HG03280 (cell line): Measurements from ENCODE around the gene ACOT4.
"Not testable (repeated sequence)": the region's sequence is repeated elsewhere in the genome, so short reads cannot be mapped to it uniquely, and the experiment has no call there.

ENCODE experiments used
- ATAC-seq: cut with Tn5 transposase; IDR thresholded peaks from one replicate; pipeline ENCODE4 v1.9.1; 2021; ENCODE audit warnings: mild to moderate bottlenecking, moderate library complexity; ENCODE audit not compliant: unreplicated experiment

The ACOT4 gene

DNA sequence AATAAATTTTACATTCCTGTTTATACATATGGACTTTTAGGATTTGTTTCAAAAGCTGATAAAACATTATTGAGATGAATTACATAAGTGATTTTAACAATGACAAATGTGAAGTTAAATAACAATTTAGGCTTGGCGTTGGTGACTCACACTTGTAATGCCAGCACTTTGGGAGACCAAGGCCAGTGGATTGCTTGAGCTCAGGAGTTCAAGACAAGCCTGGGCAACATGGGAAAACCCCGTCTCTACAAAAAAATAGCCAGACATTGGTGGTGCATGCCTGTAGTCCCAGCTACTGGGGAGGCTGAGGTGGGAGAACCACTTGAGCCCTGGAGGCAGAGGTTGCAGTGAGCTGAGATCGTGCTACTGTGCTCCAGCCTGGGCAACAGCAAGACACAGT lies 15.3 kb upstream of the ACOT4 start:
- ATAC-seq = no peak

DNA sequence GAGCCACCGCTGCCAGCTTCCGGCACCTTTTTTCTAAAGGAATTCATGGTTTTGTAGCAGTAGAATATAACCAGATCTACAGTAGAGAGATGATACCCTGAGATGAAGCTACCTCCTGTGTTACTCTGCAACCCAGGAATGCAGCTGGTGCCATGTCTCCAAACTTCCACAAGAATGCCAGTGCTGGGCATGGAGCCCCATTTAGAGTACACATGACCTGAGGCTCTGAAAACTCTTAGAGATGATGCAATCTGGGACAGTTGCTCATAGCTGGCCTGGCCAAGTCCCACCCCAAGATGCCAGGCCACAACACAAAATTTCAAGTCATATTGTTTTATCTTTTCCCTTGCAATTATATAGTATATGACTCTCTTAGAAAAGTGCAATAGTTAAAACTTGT lies 14.5 kb upstream of the ACOT4 start:
- ATAC-seq = not testable (repeated sequence)

DNA sequence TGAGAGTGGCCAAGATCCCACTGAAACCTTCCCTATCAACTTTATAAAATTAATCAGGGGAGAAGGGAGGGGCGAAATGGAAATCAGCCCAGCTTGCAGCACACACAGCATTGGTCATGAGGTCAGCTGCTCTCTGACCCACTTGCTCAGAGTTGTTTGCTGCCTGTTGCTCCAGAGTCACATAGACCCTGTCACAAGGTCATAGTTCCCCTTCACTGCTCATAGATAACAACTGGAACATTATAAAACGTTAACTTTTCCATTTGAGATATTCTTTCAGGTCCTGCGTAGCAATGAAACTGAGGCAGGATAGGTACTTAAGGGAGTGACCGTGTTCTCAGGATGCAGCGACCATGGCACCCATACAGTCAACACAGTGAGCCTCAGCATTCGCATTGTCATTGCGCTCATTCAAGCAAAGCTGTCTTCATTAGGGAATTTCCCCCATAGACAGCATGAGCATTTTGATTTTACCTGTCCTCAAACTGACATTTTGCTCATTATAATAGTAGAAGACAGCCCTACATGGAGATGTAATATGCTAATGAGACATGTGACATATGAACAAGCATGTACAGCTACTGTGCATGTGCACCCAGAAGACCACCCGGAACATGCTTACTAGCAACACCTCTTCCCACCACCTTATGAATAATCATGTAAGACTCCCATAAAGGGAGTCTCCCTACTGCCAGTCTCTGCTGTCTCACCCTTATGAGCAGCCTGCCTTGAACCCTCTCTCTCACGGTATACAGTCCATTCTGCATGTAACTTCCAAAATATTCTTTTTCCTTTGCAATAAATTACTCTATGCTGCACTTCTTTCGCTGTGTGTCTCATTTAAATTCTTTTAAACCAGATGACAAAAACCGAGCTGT lies 9.3 kb upstream of the ACOT4 start:
- not testable (repeated sequence) for ATAC-seq

DNA sequence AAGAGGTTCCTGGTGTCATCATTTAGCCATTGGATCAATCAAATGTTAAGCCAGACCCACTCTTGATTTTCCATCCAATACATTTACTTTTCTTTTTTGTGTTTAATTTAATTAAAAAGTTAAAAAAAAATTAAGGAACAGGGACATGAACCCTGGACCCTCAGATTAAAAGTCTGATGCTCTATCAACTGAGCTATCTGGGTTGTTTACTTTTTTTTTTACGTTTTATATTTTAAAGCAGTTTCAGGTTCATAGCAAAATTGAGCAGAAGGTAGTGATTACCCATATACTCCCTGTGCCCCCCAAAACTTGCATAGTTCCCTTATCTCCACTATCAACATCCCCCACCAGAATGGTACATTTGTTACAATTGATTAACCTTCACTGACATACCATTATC lies 3.0 kb upstream of the ACOT4 start:
- ATAC-seq = no peak

DNA sequence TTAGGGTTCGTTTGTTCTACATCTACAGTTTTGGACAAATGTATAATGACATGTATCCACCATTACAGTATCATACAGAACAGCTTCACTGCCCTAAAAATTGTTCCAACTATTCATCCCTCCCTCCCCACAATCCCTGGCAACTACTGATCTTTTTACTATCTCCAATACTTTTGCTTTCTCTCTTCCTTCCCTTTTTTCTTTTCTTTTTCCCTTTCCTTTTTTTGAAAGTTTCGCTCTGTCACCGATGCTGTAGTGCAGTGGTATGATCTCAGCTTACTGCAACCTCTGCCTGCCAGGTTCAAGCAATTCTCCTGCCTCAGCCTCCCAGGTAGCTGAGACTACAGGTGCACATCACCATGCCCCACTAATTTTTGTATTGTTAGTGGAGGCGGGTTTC lies 2.6 kb upstream of the ACOT4 start:
- no peak for ATAC-seq

DNA sequence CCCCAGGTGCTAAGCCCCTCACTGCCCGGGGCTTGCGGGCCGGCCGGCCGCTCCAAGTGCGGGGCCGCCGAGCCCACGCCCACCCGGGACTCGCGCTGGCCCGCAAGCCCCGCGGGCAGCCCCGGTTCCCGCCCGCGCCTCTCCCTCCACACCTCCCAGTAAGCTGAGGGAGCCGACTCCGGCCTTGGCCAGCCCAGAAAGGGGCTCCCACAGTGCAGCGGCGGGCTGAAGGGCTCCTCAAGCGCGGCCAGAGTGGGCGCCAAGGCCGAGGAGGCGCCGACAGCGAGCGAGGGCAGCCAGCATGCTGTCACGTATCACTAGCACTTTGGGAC lies 1.0 kb upstream of the ACOT4 start:
- ATAC-seq = not testable (repeated sequence)

DNA sequence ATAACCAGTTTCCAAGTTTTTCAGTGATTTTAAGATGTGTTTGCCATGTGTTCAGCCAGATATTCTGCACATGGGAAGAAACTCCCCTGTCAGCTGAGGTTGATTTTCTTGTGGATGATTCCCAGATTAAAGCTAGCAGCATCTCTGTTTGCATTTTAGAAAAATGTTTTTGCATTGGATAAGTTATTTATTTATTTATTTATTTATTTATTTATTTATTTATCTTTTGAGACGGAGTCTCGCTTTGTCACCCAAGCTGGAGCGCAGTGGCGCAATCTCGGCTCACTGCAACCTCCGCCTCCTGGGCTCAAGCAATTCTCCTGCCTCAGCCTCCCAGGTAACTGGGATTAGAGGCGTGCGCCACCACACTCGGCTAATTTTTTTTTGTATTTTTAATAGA lies 2.8 kb downstream of the ACOT4 start:
- ATAC-seq = no peak

DNA sequence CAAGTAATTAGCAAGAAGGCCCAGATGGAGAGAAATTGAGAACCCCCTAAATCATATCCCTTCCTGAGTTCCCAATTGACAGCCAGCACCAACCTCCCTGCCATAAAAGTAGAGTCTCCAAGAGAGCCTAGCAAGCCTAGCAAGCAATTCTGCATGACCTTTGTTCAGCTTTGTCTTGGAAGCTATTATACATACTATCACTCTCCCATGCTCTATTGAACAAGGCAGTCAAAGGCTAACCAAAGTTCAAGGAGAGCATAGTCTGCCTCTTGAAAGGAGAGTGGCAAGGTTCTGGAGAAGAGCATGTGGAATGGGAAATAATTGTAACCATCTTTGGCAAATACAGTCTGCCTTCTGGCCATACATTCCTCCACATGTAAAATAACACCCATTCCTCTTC lies 7.8 kb downstream of the ACOT4 start:
- no peak for ATAC-seq

DNA sequence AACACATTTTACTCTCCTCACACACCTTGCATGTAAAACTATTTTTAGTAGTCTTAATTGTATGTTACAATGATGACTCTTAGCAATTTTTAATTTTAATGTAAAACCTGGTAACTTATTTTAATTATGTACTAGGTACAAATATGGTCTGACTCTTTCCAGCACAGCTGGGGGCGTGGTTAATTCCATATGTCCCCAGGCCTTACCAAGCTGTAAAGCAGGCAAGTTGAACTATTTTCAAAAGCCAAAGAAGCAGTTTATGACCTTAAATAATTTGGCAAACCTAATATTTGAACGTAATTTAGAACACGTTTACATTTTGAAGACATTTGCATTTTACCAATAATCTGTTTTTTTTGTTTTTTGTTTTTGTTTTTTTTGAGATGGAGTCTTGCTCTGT lies 11.3 kb downstream of the ACOT4 start:
- ATAC-seq = no peak

DNA sequence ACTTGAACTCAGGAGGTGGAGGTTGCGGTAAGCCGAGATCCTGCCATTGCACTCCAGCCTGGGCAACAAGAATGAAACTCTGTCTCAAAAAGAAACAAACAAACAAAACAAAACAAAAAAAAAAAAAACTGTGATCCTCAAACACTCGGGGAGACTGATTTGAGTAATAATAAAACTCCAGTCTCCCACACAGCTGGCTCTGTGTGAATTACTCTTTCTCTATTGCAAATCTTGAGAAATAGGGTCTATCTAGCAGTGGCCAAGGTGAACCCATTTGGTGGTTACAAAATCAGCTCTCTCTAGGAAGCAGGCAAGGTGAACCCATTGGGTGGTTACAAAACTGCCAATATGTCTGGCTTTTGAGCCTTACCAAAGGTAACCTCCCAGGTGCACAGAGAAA lies 14.6 kb downstream of the ACOT4 start:
- ATAC-seq = no peak

DNA sequence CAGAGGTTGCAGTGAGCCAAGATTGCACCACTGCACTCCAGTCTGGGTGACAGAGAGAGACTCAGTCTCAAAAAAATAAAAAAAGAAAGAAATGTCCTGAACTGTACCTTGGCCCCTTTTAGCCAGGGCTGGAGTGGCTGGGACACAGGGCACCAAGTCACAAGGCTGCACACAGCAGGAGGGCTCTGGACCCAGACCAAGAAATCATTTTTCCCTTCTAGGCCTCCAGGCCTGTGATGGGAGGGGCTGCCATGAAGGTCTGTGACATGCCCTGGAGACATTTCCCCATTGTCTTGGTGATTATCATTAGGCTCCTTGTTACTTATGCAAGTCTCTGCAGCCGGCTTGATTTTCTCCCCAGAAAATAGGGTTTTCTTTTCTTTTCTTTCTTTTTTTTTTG lies 15.6 kb downstream of the ACOT4 start:
- ATAC-seq = no peak

DNA sequence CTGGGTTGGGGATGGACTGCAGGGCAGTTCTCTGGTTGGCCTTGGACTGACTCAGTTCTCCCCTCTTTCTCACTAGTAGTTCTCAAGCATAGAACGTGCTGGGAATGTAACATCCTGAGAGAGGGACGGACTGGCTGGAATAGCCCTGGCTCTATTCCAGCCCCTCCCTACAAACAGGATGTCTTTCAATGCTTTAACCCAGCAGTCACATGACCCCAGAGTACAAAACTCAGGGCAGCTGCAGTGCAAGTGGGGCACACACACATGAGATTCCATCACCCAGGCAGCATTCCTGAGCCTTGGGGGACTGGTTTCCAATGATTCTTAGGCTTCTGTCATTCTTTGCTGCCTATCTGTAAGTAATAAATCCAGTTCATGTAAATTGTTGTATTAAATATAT lies 19.0 kb downstream of the ACOT4 start:
- ATAC-seq = no peak

DNA sequence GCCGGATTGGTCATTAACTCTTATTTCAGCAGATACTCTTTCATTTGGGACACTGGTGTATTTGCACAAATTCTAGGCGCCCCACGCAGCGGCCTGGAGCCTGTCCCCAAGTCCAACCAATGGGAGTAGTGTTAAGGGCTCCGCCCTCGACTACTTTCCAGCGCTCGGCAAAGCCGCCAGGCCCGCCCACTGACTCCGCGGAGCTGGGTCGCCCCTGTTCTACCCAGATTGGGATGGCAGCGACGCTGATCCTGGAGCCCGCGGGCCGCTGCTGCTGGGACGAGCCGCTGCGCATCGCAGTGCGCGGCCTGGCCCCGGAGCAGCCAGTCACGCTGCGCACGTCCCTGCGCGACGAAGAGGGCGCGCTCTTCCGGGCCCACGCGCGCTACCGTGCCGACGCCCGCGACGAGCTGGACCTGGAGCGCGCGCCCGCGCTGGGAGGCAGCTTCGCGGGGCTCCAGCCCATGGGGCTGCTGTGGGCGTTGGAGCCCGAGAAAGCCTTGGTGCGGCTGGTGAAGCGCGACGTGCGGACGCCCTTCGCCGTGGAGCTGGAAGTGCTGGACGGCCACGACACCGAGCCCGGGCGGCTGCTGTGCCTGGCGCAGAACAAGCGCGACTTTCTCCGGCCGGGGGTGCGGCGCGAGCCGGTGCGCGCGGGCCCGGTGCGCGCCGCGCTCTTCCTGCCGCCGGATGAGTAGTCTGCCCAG lies 20.8 kb downstream of the ACOT4 start, which contains the start of gene ACOT6:
Gene ACOT6 (plus strand): TSS at position 179 of the 707 bp plus-strand sequence. CDS start 55 bp downstream, at position 234.
- ATAC-seq = peak; percentile 68

DNA sequence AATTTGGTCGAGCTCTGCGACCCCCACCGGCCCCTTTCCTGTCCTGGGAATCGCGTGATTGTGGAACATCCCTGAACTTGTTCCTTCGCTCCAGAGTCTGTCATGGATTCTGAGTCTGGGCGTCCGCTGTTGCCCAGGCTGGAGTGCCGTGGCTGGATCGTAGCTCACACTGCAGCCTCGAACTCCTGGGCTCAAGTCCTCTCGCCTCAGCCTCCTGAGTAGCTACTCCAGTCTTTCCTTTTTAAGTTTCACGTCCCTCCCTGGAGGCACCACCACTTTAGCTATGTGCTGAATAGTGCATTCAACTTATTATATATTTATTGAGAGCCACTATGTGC lies 21.3 kb downstream of the ACOT4 start:
- ATAC-seq = peak; percentile 10

DNA sequence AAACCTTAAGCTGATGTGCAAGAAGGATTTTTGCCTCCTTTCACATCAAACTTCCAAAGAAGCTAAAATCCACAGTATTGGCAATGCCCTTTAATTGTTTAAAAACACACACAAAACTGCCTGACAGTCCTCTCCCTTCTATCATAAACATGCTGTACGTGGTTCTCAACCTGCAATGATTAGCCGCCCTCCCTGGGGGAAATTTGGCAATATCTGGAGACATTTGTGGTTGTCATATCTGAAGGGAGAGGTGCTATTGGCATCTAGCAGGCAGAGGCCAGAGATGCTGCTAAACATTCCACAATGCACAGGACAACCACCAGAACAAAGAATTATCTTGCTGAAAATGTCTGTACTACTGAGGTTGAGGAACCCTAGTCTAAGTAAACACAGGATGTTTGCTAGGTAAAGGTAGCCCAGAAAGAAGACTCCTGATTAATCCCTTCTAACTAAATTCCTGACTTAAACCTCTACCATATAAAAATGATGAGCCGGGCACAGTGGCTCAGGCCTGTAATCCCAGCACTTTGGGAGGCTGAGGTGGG lies 21.8 kb downstream of the ACOT4 start:
- no peak for ATAC-seq

DNA sequence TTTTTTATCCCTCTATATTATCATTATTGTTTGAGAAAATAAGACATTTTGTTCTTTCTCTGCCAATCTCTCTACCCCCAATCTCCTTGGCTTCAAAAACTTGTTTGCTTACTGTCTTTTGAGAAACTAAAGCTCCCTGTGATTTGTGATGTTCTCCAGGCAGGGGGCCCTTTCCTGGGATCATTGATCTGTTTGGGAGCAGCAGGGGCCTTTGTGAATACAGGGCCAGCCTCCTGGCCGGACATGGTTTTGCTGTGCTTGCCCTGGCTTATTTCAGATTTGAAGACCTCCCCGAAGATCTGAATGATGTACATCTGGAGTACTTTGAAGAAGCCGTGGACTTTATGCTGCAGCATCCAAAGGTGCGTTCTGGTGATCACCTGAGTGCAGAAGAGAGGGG lies 25.2 kb downstream of the ACOT4 start:
- no peak for ATAC-seq

DNA sequence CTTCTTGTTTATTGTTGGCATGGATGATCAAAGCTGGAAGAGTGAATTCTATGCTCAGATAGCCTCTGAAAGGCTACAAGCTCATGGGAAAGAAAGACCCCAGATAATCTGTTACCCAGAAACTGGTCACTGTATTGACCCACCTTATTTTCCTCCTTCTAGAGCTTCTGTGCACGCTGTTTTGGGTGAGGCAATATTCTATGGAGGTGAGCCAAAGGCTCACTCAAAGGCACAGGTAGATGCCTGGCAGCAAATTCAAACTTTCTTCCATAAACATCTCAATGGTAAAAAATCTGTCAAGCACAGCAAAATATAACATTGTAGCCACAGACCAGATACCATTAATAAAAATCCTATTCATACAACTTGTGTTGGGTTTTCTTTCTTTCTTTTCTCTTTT lies 27.9 kb downstream of the ACOT4 start:
- no peak for ATAC-seq

DNA sequence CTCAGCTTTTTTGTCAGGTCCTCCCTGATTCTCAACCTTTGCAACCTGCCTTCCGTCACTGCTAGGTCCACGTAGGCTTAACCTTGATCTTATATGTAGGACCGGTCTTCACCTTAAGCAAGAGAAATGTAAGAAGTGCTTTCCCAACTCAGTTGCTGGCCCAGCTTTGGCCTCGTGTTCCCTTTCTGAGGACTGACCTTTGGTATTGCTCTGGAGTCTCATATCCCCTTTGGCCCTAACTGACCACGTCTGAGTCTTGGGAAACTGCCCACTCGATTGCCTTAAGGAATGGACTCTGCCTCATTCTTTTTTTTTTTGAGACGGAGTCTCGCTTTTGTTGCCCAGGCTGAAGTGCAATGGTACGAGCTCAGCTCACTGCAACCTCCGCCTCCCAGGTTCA lies 28.6 kb downstream of the ACOT4 start:
- ATAC-seq = no peak

DNA sequence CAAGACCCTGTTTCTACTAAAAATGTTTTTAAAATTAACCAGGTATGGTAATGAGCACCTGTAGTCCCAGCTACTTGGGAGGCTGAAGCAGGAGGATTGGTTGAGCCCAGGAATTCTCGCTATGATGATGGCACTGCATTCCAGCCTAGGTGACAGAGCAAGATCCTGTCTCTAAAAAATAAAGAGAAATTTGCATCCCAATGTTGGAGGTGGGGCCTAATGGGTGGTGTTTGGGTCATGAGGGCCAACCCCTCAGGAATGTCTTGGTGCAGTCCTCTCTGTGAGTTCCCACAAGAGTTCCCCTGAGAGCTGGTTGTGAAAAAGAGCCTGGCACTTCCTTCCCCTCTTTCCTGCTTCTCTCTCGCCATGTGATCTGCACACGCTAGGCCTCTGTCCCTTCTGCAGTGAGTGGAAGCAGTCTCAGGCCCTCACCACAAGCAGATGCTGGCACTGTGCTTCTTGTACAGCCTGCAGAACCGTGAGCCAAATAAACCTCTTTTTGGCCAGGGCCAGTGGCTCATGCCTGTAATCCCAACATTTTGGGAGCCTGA lies 31.9 kb downstream of the ACOT4 start:
- ATAC-seq = no peak

DNA sequence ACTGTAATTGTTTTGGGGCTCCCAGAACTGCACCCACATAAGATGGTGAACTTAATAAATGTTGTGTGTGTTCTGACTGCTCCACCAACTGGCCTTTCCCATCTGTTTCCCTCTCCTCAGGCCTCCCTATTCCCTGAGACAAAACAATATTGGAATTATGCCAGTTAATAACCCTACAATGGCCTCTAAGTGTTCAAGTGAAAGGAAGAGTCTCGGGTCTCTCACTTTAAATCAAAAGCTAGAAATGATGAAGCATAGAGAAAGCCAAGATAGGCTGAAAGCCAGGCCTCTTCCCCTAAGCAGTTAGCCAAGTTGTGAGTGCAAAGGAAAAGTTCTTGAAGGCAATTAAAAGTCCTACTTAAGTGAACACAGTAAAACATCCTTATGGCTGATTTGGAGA lies 34.0 kb downstream of the ACOT4 start:
- ATAC-seq = no peak

DNA sequence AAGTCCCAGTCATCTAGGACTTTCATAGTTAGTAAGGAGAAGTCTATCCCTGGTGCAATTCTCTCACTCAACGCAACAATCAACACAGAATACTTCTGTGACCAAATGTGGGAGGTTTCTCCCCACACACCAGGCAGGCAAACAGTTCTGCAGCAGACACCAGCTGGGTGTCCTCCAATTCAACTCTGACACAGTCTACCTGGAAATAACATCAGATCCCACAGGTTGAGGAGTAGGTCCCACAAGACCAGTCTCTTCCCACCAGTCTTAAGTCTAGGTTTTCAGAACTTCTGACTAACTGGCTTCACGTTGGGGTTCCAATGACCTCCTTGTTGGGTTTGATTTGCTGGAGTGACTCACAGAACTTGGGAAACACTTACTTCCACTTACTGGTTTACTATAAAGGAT lies 35.5 kb downstream of the ACOT4 start:
- no peak for ATAC-seq
